Activated CD4-positive, alpha-beta T cell treated with anti-CD3 and anti-CD28 coated beads for 4 hours (primary cell): Measurements from ENCODE around the gene IFIT1.
A peak's percentile ranks its signal among the peaks of the same experiment; 100 is the strongest.
"Not testable (repeated sequence)": the region's sequence is repeated elsewhere in the genome, so short reads cannot be mapped to it uniquely, and the experiment has no call there.

Experiments used
- DNase-seq, 2 donors: peaks; one replicate each; pipeline ENCODE4 v3.0.0-alpha.2; 2020

Gene IFIT1

GRCh38 chr10:89391907-89392756 lies at the start of gene IFIT1:
IFIT1 (plus strand) TSS chr10:89392623; CDS start chr10:89392713, 90 bp downstream.
- peak; percentile 48 to 51 for DNase-seq

- DNase-seq: no peak
Observed at GRCh38 chr10:89343089-89343767, 49.2 kb upstream of the IFIT1 start.

GRCh38 chr10:89344156-89344555 lies 48.3 kb upstream of the IFIT1 start:
- no peak for DNase-seq

GRCh38 chr10:89345367-89346000 lies 46.9 kb upstream of the IFIT1 start:
- DNase-seq: no peak

GRCh38 chr10:89346405-89347254 lies 45.8 kb upstream of the IFIT1 start:
- DNase-seq: no peak

- DNase-seq: no peak
Observed at GRCh38 chr10:89347701-89348457, 44.5 kb upstream of the IFIT1 start.

GRCh38 chr10:89348481-89348880 lies 43.9 kb upstream of the IFIT1 start:
- DNase-seq: no peak

GRCh38 chr10:89348975-89349374 lies 43.4 kb upstream of the IFIT1 start:
- DNase-seq: no peak

GRCh38 chr10:89350631-89351315 lies 41.6 kb upstream of the IFIT1 start:
- DNase-seq: not testable (repeated sequence)

- no peak for DNase-seq
Observed at GRCh38 chr10:89351412-89351779, 41.0 kb upstream of the IFIT1 start.

- DNase-seq: no peak
Observed at GRCh38 chr10:89351780-89352597, 40.4 kb upstream of the IFIT1 start.

- DNase-seq: no peak
Observed at GRCh38 chr10:89352802-89353201, 39.6 kb upstream of the IFIT1 start.

- no peak for DNase-seq
Observed at GRCh38 chr10:89355394-89355931, 37.0 kb upstream of the IFIT1 start.

- no peak for DNase-seq
Observed at GRCh38 chr10:89357096-89357495, 35.3 kb upstream of the IFIT1 start.

- no peak for DNase-seq
Observed at GRCh38 chr10:89357975-89358374, 34.4 kb upstream of the IFIT1 start.

GRCh38 chr10:89360157-89360556 lies 32.3 kb upstream of the IFIT1 start:
- DNase-seq: no peak

- no peak for DNase-seq
Observed at GRCh38 chr10:89362929-89363328, 29.5 kb upstream of the IFIT1 start.

GRCh38 chr10:89363729-89364442 lies 28.5 kb upstream of the IFIT1 start:
- DNase-seq: no peak

- DNase-seq: no peak
Observed at GRCh38 chr10:89364531-89364930, 27.9 kb upstream of the IFIT1 start.

- no peak for DNase-seq
Observed at GRCh38 chr10:89367529-89367928, 24.9 kb upstream of the IFIT1 start.
